Fibroblast of skin of right quadriceps (primary cell): ENCODE data around the gene STAT3.
A peak's percentile ranks its signal among the peaks of the same experiment; 100 is the strongest.
"Not testable (repeated sequence)": the region's sequence is repeated elsewhere in the genome, so short reads cannot be mapped to it uniquely, and the experiment has no call there.

ENCODE experiments used
- DNase-seq: peaks from one replicate; pipeline ENCODE4 v3.0.0-alpha.2; 2013

STAT3 gene

GRCh38 chr17:42388381-42389134, at the start of gene STAT3:
TSS of gene STAT3 (minus strand) at chr17:42388442. CDS start at chr17:42348516, 39,926 bp downstream.
- peak; percentile 100 for DNase-seq

- peak; percentile 98 for DNase-seq
Observed at GRCh38 chr17:42436391-42436790, 48.1 kb upstream of the STAT3 start.

GRCh38 chr17:42431758-42432161, 43.5 kb upstream of the STAT3 start:
- peak; percentile 53 for DNase-seq

DNA sequence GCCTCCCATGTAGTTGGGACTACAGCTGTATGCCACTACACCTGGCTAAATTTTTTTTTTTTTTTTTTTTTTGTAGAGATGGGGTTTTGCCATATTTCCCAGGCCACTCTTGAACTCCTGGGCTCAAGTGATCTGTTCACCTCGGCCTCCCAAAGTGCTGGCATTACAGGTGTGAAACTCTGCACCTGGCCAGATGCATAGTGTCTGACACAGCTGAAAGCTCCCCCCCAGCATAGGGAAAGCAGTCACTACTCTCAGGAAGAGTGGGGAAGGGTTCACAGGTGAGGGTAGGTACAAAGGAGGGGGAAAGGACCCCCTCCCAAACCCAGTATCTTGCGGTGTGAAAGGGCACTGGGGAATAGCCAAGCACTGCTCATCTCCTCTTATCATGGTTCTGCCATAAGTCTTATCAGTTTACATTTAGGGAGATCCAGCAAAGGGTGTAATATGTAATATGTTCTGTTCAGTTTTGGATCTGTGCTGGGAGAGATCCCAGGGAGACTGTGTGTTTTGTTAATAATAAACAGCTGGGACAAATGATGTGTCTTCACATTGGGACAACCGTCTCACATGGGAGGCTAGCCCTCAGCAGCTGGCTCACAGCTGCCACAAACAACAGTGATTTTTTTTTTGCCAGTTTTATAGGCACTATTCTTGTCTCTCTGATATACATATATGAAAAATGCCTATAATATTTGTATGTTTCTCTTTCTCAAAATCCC, 41.6 kb upstream of the STAT3 start:
- no peak for DNase-seq

GRCh38 chr17:42428141-42428944, 40.1 kb upstream of the STAT3 start:
- peak; percentile 99 for DNase-seq

DNA sequence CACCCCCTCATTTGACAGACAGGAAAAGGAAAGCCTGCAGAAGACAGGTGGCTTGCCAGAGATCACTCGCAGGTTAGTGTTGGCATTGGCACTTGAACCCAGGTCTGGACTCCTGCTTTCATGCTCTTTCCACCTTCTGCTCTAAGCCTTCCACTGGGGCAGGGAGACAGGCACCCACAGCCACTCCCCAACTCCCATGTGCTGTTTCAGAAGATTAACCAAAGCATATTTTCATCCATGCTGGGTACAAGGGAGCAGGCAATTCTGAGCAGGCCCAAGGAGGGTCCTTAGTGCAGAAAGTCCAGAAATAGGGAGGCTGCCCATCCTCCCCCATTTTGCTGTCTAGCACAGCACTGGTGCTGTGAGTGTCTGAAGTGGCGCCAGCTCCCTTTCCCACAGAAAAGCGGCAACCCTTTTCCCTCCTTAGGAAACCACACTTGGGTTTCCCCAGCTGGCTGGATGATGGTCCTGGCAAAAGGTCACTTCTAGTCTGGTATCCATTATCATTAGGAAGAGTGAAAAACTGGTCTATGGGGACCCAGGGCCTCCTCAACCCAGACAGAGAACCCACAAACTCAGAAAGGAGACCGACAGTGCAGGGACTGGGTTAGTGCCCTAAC, 36.9 kb upstream of the STAT3 start:
- DNase-seq: peak; percentile 46

GRCh38 chr17:42423766-42424165, 35.5 kb upstream of the STAT3 start:
- no peak for DNase-seq

DNA sequence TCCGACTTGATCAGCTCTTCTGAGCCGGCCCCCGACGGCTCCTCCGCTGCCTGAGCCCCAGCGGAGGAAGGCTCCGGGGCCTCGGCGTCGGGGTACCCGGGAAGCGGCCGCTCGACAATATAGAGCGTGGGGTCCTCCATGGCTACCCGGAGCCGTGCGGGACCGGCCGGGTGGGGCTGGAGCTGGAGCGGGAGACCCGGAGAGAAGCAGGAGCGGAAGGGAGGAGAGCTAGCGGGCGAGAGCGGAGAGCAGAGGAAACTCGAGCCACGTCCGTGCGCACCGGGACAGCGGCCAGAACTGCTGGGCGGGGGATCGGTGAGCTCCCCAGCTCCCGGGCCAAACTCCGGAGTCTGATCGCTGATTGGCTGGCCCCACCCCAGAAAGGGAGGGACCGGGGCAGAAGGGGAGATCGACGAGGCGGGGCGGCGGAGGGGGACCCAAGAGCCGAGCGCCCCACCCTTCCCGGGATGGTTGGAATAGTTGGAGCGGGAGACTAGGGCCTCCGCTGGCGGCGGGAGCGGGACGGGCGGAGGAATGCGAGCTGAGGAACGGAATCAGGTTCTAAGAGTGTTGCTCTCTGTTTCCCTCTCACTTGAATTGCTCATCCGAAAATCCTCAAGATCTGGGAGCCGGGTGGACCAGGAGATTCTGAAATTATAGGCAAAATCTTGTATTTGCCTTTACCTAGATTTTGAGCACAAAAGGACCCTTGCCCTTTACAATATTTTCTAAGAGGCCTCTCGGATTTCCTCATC, 34.9 kb upstream of the STAT3 start, which contains the start of gene CAVIN1:
Gene CAVIN1, minus strand, starts transcription at position 299 of the 755 bp plus-strand sequence. Its CDS starts 159 bp downstream, at position 140.
- DNase-seq: peak; percentile 99

GRCh38 chr17:42422412-42422957, 34.2 kb upstream of the STAT3 start:
- DNase-seq: no peak

DNA sequence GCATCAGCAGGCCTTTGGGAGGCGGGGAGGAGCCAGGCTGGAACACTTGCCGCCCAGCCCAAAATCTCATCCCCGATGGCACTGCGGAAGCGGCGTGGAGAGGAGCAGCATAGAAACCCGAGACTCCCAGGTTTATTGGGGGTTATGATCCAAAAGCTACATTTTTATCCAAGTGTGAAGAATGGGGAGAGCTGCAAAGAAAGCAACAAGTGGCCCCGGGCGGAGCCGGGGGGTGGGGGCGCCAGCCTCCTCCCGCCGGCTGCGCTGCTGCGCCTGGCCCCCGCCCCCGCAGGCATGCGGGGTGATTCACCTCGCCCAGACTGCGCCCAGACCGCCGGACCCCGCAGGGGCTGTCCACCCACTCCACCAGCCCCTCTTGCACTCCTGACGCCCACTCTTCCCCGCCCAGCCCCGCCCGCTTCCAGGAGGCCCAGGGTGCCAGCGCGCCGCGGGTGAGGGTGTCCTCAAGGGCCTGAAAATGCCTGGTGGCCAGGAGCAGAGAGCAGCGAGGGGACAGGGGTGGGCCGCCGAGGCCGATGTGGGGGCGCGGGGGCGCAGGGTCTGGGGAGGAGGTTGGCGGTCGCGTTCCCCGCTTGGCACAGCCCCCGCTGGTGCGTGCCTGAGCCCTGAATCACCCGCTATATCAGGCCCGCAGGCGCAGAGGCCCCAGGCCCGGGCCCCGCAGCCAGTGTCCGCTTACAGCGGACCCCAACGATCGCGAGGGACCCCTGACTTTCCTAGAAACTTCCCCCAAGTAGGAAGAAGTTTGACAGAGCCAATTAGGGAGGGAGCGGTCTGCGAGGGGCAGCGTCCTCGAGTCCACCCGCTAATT, 33.5 kb upstream of the STAT3 start:
- peak; percentile 73 for DNase-seq

DNA sequence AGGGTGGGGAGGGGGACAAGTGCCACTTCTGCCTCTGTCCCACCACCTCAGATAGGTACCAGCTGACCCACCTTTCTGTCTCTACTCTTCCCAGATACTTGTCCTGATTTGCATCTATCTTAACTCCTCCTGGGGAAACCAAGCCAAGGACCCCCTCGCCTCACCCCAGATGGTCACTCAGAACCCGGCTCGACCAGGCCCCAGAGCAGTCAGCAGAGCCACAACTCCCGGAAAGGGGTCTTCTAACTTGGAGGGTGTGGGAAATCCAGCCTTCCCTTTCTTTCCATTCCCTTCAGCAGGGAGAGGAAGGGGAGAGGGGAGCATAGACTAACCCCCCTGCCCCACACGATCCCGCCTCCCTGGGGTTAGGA, 32.9 kb upstream of the STAT3 start:
- DNase-seq: no peak

DNA sequence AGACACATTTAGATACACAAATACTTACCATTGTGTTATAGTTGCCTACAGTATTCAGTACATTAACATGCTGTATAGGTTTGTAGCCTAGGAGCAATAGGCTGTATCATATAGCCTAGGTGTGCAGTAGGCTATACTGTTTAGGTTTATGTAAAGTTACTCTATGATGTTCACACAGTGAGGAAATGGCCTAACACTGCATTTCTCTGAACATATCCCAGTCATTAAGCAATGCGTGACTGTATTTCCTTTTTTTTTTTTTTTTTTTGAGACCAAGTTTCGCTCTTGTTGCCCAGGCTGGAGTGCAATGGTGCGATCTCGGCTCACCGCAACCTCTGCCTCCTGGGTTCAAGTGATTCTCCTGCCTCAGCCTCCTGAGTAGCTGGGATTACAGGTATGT, 29.7 kb upstream of the STAT3 start:
- not testable (repeated sequence) for DNase-seq

- DNase-seq: no peak
Observed at GRCh38 chr17:42414704-42415409, 26.6 kb upstream of the STAT3 start.

DNA sequence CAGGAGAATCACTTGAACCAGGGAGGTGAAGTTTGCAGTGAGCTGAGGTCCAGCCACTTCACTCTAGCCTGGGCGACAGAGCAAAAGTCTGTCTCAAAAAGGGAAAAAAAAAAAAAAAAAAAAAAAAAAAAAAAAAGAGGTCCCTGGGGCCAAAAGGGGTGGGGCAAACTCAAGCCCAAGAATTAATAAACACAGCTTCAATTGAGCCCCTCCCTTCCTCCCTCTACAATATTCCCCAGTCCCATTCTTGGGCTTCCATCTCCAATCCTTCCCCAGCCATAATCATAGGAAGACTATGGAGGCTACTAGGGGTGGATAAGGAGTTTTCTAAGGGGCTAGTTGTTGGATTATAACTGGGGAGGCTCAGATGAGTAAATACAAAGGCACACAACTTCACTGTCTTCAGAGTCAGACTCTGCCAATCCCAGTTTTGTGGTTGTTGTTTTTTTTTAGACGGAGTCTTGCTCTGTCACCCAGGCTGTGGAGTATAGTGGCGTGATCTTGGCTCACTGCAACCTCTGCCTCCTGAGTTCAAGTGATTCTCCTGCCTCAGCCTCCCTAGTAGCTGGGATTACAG, 25.3 kb upstream of the STAT3 start:
- DNase-seq: no peak

DNA sequence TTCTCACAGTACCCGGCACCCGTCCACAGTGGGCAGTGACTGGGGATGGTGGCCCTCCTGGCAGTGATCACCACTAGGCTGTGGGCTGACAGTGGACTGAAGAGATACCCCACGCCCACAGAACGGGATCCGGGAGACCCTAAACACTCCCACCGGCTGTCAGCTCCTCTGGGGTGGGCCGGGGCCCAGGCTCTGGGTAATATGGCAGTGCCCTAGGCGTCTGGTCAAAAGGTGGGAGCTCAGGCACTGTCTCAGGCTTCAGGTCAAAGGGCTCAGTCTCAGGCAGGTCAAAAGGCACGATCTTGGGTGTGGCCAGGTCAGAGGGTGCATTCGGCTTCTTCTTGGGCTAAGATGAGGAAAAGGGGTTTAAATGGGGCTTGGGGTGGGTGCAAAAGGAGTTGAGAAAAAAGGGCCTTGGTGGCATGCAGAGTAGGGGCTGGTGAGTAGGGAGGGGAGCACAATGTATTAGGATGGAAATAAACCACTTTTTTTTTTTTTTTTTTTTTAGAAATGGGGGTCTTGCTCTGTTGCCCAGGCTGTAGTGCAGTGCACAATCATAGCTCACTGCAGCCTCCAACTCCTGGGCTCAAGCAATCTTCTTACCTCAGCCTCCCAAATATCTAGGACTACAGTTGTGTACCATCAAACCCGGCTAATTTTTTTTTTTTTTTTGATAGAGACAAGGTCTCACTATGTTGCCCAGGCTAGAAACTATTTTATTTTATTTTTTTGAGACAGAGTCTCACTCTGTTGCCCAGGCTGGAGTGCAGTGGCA, 23.9 kb upstream of the STAT3 start:
- DNase-seq: no peak

DNA sequence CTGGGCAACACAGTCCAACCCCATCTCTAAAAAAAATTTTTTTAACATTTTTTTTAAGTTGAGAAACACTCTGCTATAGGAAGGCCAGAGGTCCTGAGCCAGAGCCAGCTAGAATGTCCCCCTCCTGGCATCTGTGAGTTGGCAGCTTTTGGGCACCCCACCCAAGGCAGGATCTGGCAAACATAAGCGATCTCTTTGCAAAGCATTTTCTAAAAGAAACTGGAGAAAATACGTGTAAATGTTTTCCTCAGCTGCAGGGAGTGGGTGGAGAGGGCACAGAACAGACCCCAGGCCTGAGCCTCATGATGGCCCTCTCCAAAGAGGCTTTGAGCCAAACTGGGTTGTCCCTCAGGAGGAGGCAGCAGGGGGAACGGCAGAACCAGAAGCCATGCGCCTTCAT, 23.1 kb upstream of the STAT3 start:
- DNase-seq: no peak

DNA sequence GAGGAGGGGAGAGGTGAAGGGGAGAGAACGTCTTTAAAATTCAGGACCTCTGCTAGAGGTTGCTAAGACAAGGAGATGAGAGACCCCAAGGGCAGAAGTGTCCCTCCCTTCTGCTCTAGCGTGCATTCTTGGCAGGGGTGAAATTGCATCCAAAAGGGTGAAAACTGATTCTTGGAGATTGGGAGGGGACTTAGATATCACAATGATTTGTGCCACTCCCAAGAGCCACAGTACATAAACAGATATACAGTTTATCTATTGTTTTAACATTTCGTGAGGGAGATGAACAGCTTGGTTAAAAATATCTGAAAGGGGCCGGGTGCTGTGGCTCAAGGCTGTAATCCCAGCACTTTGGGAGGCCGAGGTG, 22.1 kb upstream of the STAT3 start:
- no peak for DNase-seq

DNA sequence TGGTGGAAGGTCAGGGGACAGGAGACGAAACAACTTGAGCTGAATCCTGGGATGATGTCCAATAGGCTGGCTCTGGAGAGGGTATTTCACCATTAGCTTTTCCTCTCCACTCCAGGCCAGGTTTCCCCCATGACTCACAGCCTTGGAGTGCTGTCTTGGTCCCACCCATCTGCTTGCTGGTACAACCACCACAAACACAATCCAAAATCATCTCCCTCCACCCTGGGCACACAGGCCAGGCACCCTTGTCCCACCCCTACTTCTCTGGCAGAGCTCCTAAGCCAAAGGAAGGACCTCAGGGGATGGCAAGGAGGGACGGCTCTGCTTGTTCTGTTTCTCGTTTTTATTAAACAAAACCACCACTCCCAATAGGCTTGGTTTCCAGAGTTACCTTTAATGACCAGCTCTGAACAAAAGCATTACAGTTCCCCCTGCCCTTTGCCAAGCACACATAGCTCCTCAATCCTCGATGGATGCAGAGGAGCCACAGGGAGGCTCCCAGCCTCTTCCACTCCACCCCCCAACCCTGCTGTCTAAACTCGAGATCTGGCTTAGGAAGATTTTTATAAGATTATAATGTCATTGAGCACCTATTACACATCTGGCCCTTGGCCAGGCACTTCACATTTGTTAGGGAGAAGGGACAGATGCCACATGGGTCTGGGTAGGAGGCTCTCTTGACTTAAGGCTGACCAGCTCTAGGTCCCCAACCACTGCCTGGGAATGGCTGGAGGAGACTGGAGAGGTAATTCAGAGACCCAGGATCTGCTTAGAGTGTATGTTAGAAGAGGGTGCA, 21.5 kb upstream of the STAT3 start:
- DNase-seq: peak; percentile 81
